Glutamatergic neuron (in vitro differentiated cells): ENCODE data around the gene SPINT4. TPM values are rescaled to one million over a fixed set of nuclear protein-coding genes. Genes with fewer than 3 reads are reported as not detected.

Source experiments
- DNase-seq: peaks from one replicate; pipeline ENCODE4 v3.0.0; 2022
- H3K27ac Mint-ChIP-seq: one replicate; pipeline ENCODE4 v1.8.0; 2020; ENCODE audit warnings: mild to moderate bottlenecking, mixed read lengths, inconsistent platforms; ENCODE audit not compliant: unreplicated experiment
- H3K27me3 Mint-ChIP-seq: one replicate; pipeline ENCODE4 v1.8.0; 2020; ENCODE audit warnings: mild to moderate bottlenecking, moderate library complexity, mixed read lengths, inconsistent platforms; ENCODE audit not compliant: unreplicated experiment
- H3K36me3 Mint-ChIP-seq: one replicate; pipeline ENCODE4 v1.8.0; 2020; ENCODE audit warnings: mild to moderate bottlenecking, mixed read lengths, inconsistent platforms; ENCODE audit not compliant: unreplicated experiment
- H3K4me1 Mint-ChIP-seq: one replicate; pipeline ENCODE4 v1.8.0; 2020; ENCODE audit warnings: mild to moderate bottlenecking, low read depth, mixed read lengths, inconsistent platforms; ENCODE audit not compliant: unreplicated experiment
- H3K4me3 Mint-ChIP-seq: one replicate; pipeline ENCODE4 v1.8.0; 2020; ENCODE audit warnings: mild to moderate bottlenecking, mixed read lengths, inconsistent platforms; ENCODE audit not compliant: unreplicated experiment
- H3K9me3 Mint-ChIP-seq: one replicate; pipeline ENCODE4 v1.8.0; 2020; ENCODE audit warnings: mild to moderate bottlenecking, moderate library complexity, mixed read lengths, inconsistent platforms; ENCODE audit not compliant: unreplicated experiment
- total RNA-seq: library from RNA; stranded (reverse); fragmentation: NEBNext Ultra II Directional; extraction: Animal tissue kit (Norgen Biotek cat#: 25700); gene quantifications from one replicate; pipeline ENCODE4 v1.2.1, GENCODE V29; 2021; ENCODE audit not compliant: unreplicated experiment
- TF ChIP-seq, protein P1 (sequence below): fragments of 200-600 bp; sonication (generic); IDR thresholded peaks from one replicate; pipeline ENCODE4 v1.5.0; 2021; ENCODE audit not compliant: partially characterized antibody, unreplicated experiment

The SPINT4 gene
- total RNA-seq, 1 donor from 2014 or later: not detected

DNA sequence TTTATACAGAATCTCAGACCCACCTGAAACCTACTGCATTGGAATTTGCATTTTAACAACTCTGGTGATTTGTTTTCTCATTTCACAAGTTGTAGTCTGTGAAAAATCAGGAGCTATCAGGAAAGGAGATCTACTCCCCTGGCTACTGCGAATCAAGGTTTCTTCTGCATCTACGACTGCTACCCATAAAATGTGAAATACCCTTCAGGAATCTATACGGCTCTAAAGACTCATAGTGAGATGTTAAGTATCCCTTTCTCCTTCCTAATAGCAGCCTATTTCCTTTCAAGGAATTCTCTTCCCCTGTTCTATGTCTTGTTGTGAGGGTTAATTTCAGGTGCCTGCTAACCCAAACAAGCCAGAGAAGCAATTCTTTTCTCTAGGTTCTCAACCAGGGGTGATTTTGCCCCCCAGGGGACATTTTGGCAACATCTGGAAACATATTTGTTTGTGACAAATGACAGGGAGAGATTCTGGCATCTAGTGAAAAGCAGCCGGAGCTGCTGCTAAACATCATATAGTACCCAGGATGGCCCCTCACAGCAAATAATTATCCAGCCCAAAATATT is 43.2 kb downstream of the SPINT4 start:
- TF ChIP-seq, protein P1, sequence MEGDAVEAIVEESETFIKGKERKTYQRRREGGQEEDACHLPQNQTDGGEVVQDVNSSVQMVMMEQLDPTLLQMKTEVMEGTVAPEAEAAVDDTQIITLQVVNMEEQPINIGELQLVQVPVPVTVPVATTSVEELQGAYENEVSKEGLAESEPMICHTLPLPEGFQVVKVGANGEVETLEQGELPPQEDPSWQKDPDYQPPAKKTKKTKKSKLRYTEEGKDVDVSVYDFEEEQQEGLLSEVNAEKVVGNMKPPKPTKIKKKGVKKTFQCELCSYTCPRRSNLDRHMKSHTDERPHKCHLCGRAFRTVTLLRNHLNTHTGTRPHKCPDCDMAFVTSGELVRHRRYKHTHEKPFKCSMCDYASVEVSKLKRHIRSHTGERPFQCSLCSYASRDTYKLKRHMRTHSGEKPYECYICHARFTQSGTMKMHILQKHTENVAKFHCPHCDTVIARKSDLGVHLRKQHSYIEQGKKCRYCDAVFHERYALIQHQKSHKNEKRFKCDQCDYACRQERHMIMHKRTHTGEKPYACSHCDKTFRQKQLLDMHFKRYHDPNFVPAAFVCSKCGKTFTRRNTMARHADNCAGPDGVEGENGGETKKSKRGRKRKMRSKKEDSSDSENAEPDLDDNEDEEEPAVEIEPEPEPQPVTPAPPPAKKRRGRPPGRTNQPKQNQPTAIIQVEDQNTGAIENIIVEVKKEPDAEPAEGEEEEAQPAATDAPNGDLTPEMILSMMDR: no peak
- H3K4me3 Mint-ChIP-seq: no peak overlapping the region
- DNase-seq: no peak
- H3K4me1 Mint-ChIP-seq: no peaks in the 10 kb centered on the region
- peaks cover 4% of the 10 kb centered on the region for H3K9me3 Mint-ChIP-seq
- peaks cover 4% of the 10 kb centered on the region for H3K36me3 Mint-ChIP-seq
- H3K27ac Mint-ChIP-seq: no peak overlapping the region
- H3K27me3 Mint-ChIP-seq: no peaks in the 10 kb centered on the region

DNA sequence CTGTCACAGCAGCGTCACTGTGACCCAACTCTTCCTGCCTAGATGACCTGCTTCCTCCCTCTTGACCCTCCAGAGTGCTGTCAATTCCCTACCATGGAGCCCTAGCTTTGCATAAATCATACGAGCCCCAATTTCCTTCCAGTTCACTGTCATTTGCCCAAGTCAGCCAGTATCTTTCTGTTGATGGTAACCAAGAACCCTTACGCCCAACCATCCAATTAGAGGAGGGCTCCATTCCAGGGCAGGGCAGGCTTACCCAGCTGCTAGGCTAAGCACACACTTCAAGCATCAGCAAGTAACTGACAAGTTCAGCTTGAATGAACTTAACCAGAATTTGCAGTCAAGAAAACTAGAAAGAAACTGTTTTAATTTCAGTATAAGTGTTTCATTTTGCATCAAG is 43.8 kb downstream of the SPINT4 start:
- no peaks in the 10 kb centered on the region for H3K4me1 Mint-ChIP-seq
- H3K27ac Mint-ChIP-seq: no peak overlapping the region

DNA sequence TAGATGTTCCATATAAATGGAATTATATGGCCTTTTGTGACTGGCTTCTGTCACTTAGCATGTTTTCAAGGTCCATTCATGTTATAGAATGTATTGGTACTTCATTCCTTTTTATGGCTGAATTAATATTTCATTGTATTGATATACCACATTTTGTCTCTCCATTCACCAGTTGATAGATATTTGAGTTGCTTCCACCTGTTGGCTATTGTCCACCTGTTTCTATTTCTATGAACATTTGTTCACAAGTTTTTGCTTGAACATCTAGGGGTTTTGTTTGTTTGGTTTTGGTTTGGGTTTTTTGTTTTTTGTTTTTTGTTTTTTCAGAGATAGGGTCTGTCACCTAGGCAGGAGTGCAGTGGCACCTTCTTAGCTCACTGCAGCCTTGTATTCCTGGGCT is 46.3 kb downstream of the SPINT4 start:
- H3K36me3 Mint-ChIP-seq: no peaks in the 10 kb centered on the region
- no peaks in the 10 kb centered on the region for H3K27me3 Mint-ChIP-seq
- no peak overlapping the region for H3K4me3 Mint-ChIP-seq
- DNase-seq: no peak
- H3K9me3 Mint-ChIP-seq: peaks cover 2% of the 10 kb centered on the region
- TF ChIP-seq, protein P1: no peak
- no peak overlapping the region for H3K27ac Mint-ChIP-seq
- peaks cover 4% of the 10 kb centered on the region for H3K4me1 Mint-ChIP-seq

More for the DNA sequence above, 43.8 kb downstream of the SPINT4 start:
- no peak overlapping the region for H3K4me3 Mint-ChIP-seq
- no peak for DNase-seq
- H3K9me3 Mint-ChIP-seq: peaks cover 3% of the 10 kb centered on the region
- no peaks in the 10 kb centered on the region for H3K27me3 Mint-ChIP-seq
- H3K36me3 Mint-ChIP-seq: no peaks in the 10 kb centered on the region
- TF ChIP-seq, protein P1: no peak

DNA sequence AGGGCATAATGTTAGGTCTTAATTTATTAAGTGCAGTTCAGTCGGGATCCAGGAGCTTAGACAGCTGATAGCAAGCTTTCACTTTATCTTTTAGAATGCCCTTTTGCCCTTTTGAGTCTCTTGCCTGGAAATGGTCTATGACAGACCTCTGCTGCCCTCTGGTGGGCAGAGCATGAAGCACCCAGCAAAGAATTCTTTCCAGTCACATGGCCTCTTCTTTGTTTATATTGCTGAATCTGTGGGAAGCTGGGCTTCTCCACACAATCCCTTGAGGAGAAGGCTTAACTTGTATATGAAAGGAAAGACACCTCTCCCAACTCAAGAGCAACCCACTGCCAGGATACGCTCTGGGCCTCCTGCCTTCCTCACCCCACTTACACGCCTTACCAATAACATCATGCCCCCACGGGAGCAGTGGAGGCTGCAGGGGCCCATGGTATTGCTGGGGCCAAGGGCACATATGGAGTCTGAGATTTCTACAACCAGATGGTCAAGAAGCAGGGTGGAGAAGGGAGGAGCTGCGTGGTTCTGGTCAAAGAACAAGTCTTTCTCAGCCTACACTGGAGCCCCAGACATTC is 49.1 kb downstream of the SPINT4 start:
- peak; percentile 87 for DNase-seq
- Mint-ChIP-seq H3K4me1 (peaks cover 8% of the 10 kb centered on the region), H3K36me3 (no peaks in the 10 kb centered on the region), H3K4me3 (peak overlapping the region; percentile 58), H3K9me3 (peaks cover 2% of the 10 kb centered on the region), H3K27me3 (no peaks in the 10 kb centered on the region), H3K27ac (peak overlapping the region; percentile 96)
- TF ChIP-seq, protein P1: peak; percentile 95

DNA sequence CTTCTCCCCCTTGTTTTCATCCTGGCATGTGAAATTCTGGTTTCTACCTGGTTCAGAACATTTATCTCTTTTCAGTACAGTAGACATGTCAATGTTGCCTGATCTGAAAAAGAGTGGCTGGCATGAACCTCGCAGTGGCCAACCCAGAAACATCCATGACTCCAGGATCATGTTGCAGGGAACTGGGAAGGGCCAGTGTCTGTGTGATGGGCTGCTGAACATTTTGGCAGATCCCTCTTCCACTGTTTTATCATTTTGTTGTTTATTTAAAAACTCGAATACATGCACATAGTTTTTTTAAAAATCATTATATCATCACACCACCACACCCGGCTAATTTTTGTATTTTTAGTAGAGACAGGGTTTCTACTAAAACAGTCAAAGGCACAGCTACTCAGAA is 50.5 kb downstream of the SPINT4 start:
- Mint-ChIP-seq H3K4me1 (peaks cover 8% of the 10 kb centered on the region), H3K4me3 (no peak overlapping the region), H3K36me3 (no peaks in the 10 kb centered on the region), H3K27ac (no peak overlapping the region), H3K9me3 (peaks cover 2% of the 10 kb centered on the region), H3K27me3 (no peaks in the 10 kb centered on the region)
- no peak for DNase-seq
- TF ChIP-seq, protein P1: no peak
